CD8-positive, alpha-beta memory T cell (primary cell): ENCODE data around the gene ERFL. TPM values are rescaled to one million over a fixed set of nuclear protein-coding genes. Genes with fewer than 3 reads are reported as not detected.

Source experiments
- CTCF ChIA-PET: fragments of 350-600 bp; sonication (Branson Sonifier 250); formaldehyde crosslinking; loops from one replicate; lab custom pipeline; 2021; ENCODE audit warnings: antibody characterized with exemption; lab: Charles Lee
- POLR2A ChIA-PET: fragments of 350-600 bp; sonication (Branson Sonifier 250); formaldehyde crosslinking; loops from one replicate; lab custom pipeline; 2021; ENCODE audit warnings: antibody characterized with exemption; lab: Charles Lee
- DNase-seq, 5 donors: peaks; one replicate each; pipeline versions ENCODE4 v3.0.0 to v3.0.0-alpha.2; 2020 to 2022; ENCODE audit warnings: mixed read lengths in 1 of 5
- H3K27ac ChIP-seq: one replicate; pipeline ENCODE4 v1.7.0; 2013; ENCODE audit warnings: low read depth, mild to moderate bottlenecking, low read length, moderate library complexity
- H3K27me3 ChIP-seq: 2 replicates; pipeline ENCODE4 v1.7.0; 2013; ENCODE audit warnings: low read length, mild to moderate bottlenecking; ENCODE audit not compliant: insufficient read depth, poor library complexity, severe bottlenecking
- H3K36me3 ChIP-seq: 2 replicates; pipeline ENCODE4 v1.7.0; 2013; ENCODE audit warnings: mild to moderate bottlenecking, low read length, moderate library complexity; ENCODE audit not compliant: insufficient read depth
- H3K4me1 ChIP-seq: 2 replicates; pipeline ENCODE4 v1.7.0; 2013; ENCODE audit warnings: mild to moderate bottlenecking, low read length, moderate library complexity; ENCODE audit not compliant: insufficient read depth
- H3K4me3 ChIP-seq: 2 replicates; pipeline ENCODE4 v1.7.0; 2013; ENCODE audit warnings: mild to moderate bottlenecking, low read length
- H3K9me3 ChIP-seq: 2 replicates; pipeline ENCODE4 v1.7.0; 2013; ENCODE audit warnings: mild to moderate bottlenecking, low read length
- H3K27ac Mint-ChIP-seq, 8 donors: one replicate each; pipeline ENCODE4 v1.8.0; 2020 to 2021; ENCODE audit warnings: mixed read lengths in 8 of 8, mild to moderate bottlenecking in 6 of 8, inconsistent platforms in 3 of 8, moderate library complexity in 3 of 8
- H3K27me3 Mint-ChIP-seq, 2 donors: one replicate each; pipeline ENCODE4 v1.8.0; 2020 to 2021; ENCODE audit warnings: mixed read lengths in 2 of 2, mild to moderate bottlenecking in 1 of 2, moderate library complexity in 1 of 2
- H3K36me3 Mint-ChIP-seq, 3 donors: one replicate each; pipeline ENCODE4 v1.8.0; 2020 to 2021; ENCODE audit warnings: mixed read lengths in 3 of 3, inconsistent platforms in 1 of 3, mild to moderate bottlenecking in 1 of 3
- H3K4me1 Mint-ChIP-seq, 3 donors: one replicate each; pipeline ENCODE4 v1.8.0; 2020 to 2021; ENCODE audit warnings: mixed read lengths in 3 of 3, inconsistent platforms in 1 of 3, mild to moderate bottlenecking in 1 of 3
- H3K4me3 Mint-ChIP-seq, 7 donors: one replicate each; pipeline ENCODE4 v1.8.0; 2020 to 2021; ENCODE audit warnings: mixed read lengths in 7 of 7, mild to moderate bottlenecking in 6 of 7, moderate library complexity in 4 of 7, inconsistent platforms in 2 of 7
- H3K9me3 Mint-ChIP-seq, 5 donors: one replicate each; pipeline ENCODE4 v1.8.0; 2020 to 2022; ENCODE audit warnings: mixed read lengths in 5 of 5, mild to moderate bottlenecking in 3 of 5, moderate library complexity in 2 of 5, inconsistent platforms in 1 of 5
- polyA plus RNA-seq: library from polyadenylated mRNA; unstranded; fragments of 300-500 nt; fragmentation: Illumina TruSeq; gene quantifications from one replicate; pipeline ENCODE4 v1.2.3, GENCODE V29; 2021
- total RNA-seq, 2 experiments: library from RNA; stranded (reverse); gene quantifications; one replicate each; pipeline ENCODE4 v1.2.3, GENCODE V29; 2021

Gene ERFL
- total and polyA plus RNA-seq, 3 experiments from 2014 or later = 1.3 to 1.4 TPM; not detected in 1

DNA sequence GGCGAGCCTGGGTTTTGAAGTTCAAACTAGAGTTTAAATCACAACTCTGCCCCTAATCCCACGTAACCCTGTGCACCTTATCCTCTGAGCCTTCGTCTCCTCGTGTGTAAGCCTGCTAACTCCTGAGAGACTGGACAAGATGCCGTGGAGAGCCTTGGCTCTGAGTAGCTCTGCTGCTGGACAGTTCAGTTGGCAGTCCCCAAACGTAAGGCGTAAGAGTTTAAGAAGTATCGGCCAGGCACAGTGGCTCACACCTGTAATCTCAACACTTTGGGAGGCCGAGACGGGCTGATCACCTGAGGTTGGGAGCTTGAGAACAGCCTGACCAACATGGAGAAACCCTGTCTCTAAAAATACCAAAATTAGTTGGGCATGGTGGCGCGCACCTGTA lies 55.9 kb downstream of the ERFL start:
- Histone ChIP-seq H3K4me1 (peaks cover 100% of the 10 kb centered on the region), H3K36me3 (peaks cover 25% of the 10 kb centered on the region), H3K4me3 (peak overlapping the region; percentile 3), H3K9me3 (no peaks in the 10 kb centered on the region), H3K27me3 (no peaks in the 10 kb centered on the region), H3K27ac (peak overlapping the region; percentile 52)
- POLR2A ChIA-PET = interaction anchor here (0.8 to 8.6 kb wide), 8 partner anchors 10 to 78 kb away, joined by 3 to 190 read pairs (median 13); partner anchors contain the start of genes ARHGEF1 and RPS19
- Mint-ChIP-seq H3K27ac (peak overlapping the region; percentile 56 to 99 (median 98)), H3K36me3 (peaks cover 4 to 44% (median 8%) of the 10 kb centered on the region in 3 donors), H3K27me3 (no peaks in the 10 kb centered on the region), H3K9me3 (no peaks in the 10 kb centered on the region), H3K4me3 (peak overlapping the region in 1 of 7 donors; percentile 11), H3K4me1 (peaks cover 66 to 90% (median 79%) of the 10 kb centered on the region in 3 donors)
- CTCF ChIA-PET = interaction anchor here (1.3 to 16.3 kb wide), 15 partner anchors 9 to 85 kb away, joined by 3 to 227 read pairs (median 19); partner anchors contain the start of genes ARHGEF1, ERFL, RABAC1 and RPS19
- DNase-seq = no peak

DNA sequence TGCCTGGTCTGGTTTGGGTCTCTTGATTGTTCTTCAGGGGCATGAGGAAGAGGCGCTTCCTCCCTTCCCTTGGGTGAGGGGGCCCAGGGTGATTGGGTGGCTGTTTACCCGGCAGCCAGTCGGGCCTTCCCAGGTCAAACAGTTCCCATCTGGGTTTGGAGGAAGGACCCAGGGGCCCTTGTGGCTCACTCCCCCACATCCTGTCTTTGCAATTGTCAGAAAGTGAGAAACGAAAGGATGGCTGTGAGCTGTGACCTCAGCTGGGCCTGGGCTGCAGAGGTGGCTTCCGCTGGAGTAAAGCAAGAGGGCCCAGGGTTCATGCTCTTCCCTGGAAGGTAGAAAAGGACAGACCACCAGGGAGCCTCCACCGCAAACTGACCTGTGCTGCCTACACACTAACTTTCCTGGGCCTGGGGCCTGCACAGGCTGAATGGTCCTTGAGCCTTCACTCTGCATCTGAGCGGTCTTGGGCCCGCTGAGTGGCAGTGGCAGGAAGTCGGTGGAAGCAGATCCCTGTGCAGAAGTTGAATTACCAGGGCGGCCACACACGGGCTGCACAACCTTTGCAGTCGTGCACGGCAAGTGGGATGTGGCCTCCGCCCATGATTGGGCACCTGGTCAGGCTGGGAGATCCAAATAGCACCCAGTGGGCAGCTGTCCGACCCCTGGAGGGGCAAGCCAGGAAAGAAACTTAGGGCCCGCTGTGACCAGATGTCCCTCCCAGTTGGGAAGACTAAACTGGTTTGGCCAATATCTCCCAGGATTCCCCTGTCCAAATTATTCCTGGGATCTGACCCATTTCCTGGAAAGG lies 56.5 kb downstream of the ERFL start:
- Histone ChIP-seq H3K27me3 (no peaks in the 10 kb centered on the region), H3K4me3 (peak overlapping the region; percentile 3), H3K36me3 (peaks cover 25% of the 10 kb centered on the region), H3K4me1 (peaks cover 100% of the 10 kb centered on the region), H3K9me3 (no peaks in the 10 kb centered on the region), H3K27ac (peak overlapping the region; percentile 52)
- Mint-ChIP-seq H3K4me3 (peak overlapping the region; percentile 23 to 91 (median 77)), H3K9me3 (no peaks in the 10 kb centered on the region), H3K36me3 (peaks cover 4 to 46% (median 8%) of the 10 kb centered on the region in 3 donors), H3K4me1 (peaks cover 61 to 84% (median 73%) of the 10 kb centered on the region in 3 donors), H3K27ac (peak overlapping the region; percentile 92 to 99 (median 98)), H3K27me3 (no peaks in the 10 kb centered on the region)
- peak; percentile 44 to 83 (median 77) for DNase-seq
- ChIA-PET POLR2A (interaction anchor here (0.6 to 8.6 kb wide), 7 partner anchors 9 to 75 kb away, joined by 3 to 190 read pairs (median 6); partner anchors contain the start of genes ARHGEF1 and RPS19), CTCF (interaction anchor here (1.3 to 16.3 kb wide), 13 partner anchors 12 to 86 kb away, joined by 3 to 227 read pairs (median 11); partner anchors contain the start of genes ARHGEF1, ERFL and RPS19)

DNA sequence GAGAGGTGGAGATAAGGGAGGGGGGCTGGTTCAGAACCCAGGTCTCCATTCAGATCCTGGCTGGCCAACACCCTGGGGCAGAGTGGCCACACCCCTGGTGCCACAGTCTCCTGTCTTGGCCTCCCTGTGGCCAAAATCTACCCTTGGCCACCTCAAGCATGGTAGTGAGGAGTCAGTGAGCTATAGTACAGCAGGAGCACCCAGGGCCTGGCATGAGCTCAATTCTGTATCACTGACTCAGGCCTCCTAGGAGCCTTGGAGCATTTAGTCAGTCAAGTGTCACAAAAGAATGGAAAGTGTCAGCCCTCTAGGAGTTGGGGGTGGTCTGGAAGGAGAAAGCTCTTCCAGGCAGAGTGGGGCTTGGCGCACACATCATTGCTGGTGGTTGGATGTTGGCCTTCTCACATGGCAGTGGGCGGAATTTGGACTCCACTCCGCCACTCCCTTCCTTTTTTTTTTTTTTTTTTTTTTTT lies 57.8 kb downstream of the ERFL start:
- Mint-ChIP-seq H3K27me3 (no peaks in the 10 kb centered on the region), H3K9me3 (no peaks in the 10 kb centered on the region), H3K36me3 (peaks cover 4 to 54% (median 8%) of the 10 kb centered on the region in 3 donors), H3K4me1 (peaks cover 56 to 79% (median 67%) of the 10 kb centered on the region in 3 donors), H3K27ac (peak overlapping the region in 7 of 8 donors; percentile 34 to 99 (median 86)), H3K4me3 (peak overlapping the region in 5 of 7 donors; percentile 2 to 55 (median 30))
- Histone ChIP-seq H3K4me3 (no peak overlapping the region), H3K27ac (no peak overlapping the region), H3K4me1 (peaks cover 94% of the 10 kb centered on the region), H3K36me3 (peaks cover 30% of the 10 kb centered on the region), H3K27me3 (no peaks in the 10 kb centered on the region), H3K9me3 (no peaks in the 10 kb centered on the region)
- ChIA-PET POLR2A (interaction anchor here (0.6 to 8.6 kb wide), 5 partner anchors 10 to 75 kb away, joined by 3 to 190 read pairs (median 5); partner anchors contain the start of genes ARHGEF1 and RPS19), CTCF (interaction anchor here (1.4 to 16.3 kb wide), 5 partner anchors 11 to 87 kb away, joined by 3 to 227 read pairs (median 53); partner anchors contain the start of genes ARHGEF1 and RPS19)
- no peak for DNase-seq

DNA sequence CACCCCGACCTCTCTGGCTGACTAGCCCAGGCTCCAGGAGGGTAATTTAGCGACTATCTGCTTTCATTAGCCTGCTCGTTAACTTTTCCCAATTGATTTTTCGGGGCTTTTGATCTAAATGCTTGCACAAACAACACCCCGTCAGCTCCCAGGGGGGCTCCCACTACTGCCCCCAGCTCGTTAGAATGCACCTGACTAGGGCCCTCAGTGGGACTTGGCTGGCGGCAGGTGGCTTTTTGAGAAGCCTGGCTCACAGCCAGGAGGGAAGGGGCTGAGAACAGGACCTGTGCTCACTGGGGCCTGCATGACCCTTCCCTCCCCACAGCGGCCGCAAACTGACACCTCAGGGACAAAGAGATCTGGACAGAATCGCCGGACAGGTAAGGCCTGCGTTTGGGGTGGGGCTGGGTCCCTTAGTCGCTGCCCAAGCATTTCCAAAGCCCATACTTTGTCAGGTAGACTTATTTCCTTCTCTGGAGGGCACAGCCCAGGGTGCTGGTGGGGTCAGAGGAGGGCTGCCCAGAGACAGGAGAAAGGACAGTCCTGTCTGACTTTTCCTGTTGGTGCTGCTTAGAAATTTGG lies 58.8 kb downstream of the ERFL start:
- H3K27me3 Mint-ChIP-seq = no peaks in the 10 kb centered on the region
- Histone ChIP-seq H3K4me1 (peaks cover 94% of the 10 kb centered on the region), H3K9me3 (no peaks in the 10 kb centered on the region), H3K36me3 (peaks cover 40% of the 10 kb centered on the region), H3K27ac (no peak overlapping the region), H3K27me3 (no peaks in the 10 kb centered on the region), H3K4me3 (no peak overlapping the region)
- no peaks in the 10 kb centered on the region for H3K9me3 Mint-ChIP-seq
- CTCF ChIA-PET = interaction anchor here (1.4 to 16.3 kb wide), 4 partner anchors 17 to 83 kb away, joined by 3 to 227 read pairs (median 32); partner anchors contain the start of gene ARHGEF1
- DNase-seq = no peak
- peaks cover 4 to 63% (median 11%) of the 10 kb centered on the region in 3 donors for H3K36me3 Mint-ChIP-seq
- no peak overlapping the region for H3K4me3 Mint-ChIP-seq
- POLR2A ChIA-PET = interaction anchor here (1.7 to 8.6 kb wide), 2 partner anchors 10 to 18 kb away, joined by 9 to 190 read pairs; partner anchors contain the start of genes ARHGEF1 and RPS19
- H3K27ac Mint-ChIP-seq = peak overlapping the region; percentile 34 to 99 (median 89)
- peaks cover 59 to 81% (median 70%) of the 10 kb centered on the region in 3 donors for H3K4me1 Mint-ChIP-seq

DNA sequence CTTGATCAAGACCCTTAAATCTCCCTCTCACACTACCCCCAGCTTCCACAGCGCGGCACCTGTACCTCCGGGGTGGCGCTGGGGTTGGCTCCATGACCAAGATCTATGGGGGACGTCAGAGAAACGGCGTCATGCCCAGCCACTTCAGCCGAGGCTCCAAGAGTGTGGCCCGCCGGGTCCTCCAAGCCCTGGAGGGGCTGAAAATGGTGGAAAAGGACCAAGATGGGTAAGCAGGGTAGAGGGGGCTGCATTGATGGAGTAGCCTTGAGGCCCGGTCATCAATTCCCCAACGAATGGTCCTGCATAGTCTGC lies 59.3 kb downstream of the ERFL start:
- Mint-ChIP-seq H3K9me3 (no peaks in the 10 kb centered on the region), H3K27ac (peak overlapping the region in 6 of 8 donors; percentile 60 to 94 (median 74)), H3K27me3 (no peaks in the 10 kb centered on the region), H3K4me1 (peaks cover 61 to 81% (median 71%) of the 10 kb centered on the region in 3 donors), H3K36me3 (peaks cover 4 to 68% (median 12%) of the 10 kb centered on the region in 3 donors), H3K4me3 (peak overlapping the region in 1 of 7 donors; percentile 23)
- peaks cover 94% of the 10 kb centered on the region for H3K4me1 ChIP-seq
- POLR2A ChIA-PET = interaction anchor here (0.6 to 1.7 kb wide), 2 partner anchors 9 to 18 kb away, joined by 6 to 9 read pairs; partner anchors contain the start of gene RPS19
- DNase-seq = no peak
- H3K27me3 ChIP-seq = no peaks in the 10 kb centered on the region
- peaks cover 45% of the 10 kb centered on the region for H3K36me3 ChIP-seq
- H3K27ac ChIP-seq = no peak overlapping the region
- no peak overlapping the region for H3K4me3 ChIP-seq
- H3K9me3 ChIP-seq = no peaks in the 10 kb centered on the region
- CTCF ChIA-PET = interaction anchor here (1.4 to 16.3 kb wide), 5 partner anchors 9 to 84 kb away, joined by 3 to 227 read pairs (median 8); partner anchors contain the start of genes ARHGEF1 and RPS19

DNA sequence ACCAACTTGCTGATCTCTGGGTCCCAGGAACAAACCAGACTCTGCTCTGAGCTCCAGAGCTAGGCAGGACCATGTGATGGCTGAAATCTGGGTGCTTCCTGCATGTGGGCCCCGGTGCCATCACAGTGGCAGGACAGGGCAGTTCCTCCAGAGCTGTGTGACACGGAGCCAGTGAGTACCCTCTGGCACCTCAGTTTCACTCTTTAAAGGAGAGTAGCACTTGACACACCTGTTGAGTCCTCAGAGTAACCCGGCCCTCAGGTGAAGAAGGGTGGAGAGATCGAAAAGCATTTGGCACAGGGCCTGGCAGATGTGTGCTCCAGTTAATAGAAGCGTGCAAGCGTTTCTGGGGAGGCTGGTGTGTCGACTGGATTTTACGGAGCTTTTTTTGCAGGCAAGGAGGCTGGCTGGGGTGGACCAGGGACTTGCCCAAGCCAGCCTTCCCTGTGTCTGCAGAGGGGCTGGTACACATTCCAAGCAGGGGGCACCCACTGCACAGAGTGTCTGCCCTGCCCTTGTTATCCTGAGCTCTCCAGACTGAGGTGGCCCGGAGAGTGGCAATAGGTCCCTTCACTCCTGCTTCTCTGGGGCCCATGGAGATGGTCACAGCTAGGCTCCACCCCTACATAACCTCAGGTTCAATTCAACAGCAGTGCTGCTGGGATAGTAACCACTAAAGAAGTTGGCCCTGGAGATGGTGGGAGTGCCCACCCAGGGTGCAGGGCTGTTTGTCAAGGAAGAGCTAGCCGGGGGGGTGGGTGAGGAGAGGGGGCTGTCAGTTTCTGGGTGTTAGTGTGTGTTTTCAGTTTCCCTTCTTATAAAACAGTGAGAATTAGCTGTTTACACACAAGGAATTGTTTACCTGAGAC lies 59.9 kb downstream of the ERFL start:
- Mint-ChIP-seq H3K9me3 (no peaks in the 10 kb centered on the region), H3K27ac (peak overlapping the region; percentile 68 to 96 (median 86)), H3K4me3 (peak overlapping the region in 4 of 7 donors; percentile 22 to 84 (median 42)), H3K27me3 (no peaks in the 10 kb centered on the region), H3K36me3 (peaks cover 7 to 73% (median 14%) of the 10 kb centered on the region in 3 donors), H3K4me1 (peaks cover 64 to 79% (median 75%) of the 10 kb centered on the region in 3 donors)
- Histone ChIP-seq H3K36me3 (peaks cover 51% of the 10 kb centered on the region), H3K4me1 (peaks cover 93% of the 10 kb centered on the region), H3K9me3 (no peaks in the 10 kb centered on the region), H3K27me3 (no peaks in the 10 kb centered on the region), H3K4me3 (no peak overlapping the region), H3K27ac (no peak overlapping the region)
- ChIA-PET POLR2A (interaction anchor here (0.6 to 1.7 kb wide), 2 partner anchors 8 to 18 kb away, joined by 6 to 9 read pairs; partner anchors contain the start of gene RPS19), CTCF (interaction anchor here (1.4 to 16.3 kb wide), 4 partner anchors 9 to 84 kb away, joined by 3 to 227 read pairs (median 6); partner anchors contain the start of genes ARHGEF1 and RPS19)
- no peak for DNase-seq
